HEK293T (cell line): ENCODE measurements around the gene LRRC72.

Source experiments
- BHLHE40 ChIP-seq: fragments of 450-650 bp; IDR thresholded peaks from 2 replicates; pipeline ENCODE4 v1.6.1; 2016; ENCODE audit warnings: mild to moderate bottlenecking, moderate library complexity, borderline replicate concordance
- CTBP1 ChIP-seq: fragments of 450-650 bp; IDR thresholded peaks from 2 replicates; pipeline ENCODE4 v1.6.1; 2016; ENCODE audit warnings: borderline replicate concordance
- ELF4 ChIP-seq: fragments of 450-650 bp; IDR thresholded peaks from 2 replicates; pipeline ENCODE4 v1.6.1; 2017; ENCODE audit warnings: antibody characterized with exemption
- FOXA1 ChIP-seq: fragments of 450-650 bp; IDR thresholded peaks from 2 replicates; pipeline ENCODE4 v1.6.1; 2016; ENCODE audit warnings: mild to moderate bottlenecking
- FOXK2 ChIP-seq: fragments of 450-650 bp; IDR thresholded peaks from 2 replicates; pipeline ENCODE4 v1.6.1; 2016; ENCODE audit warnings: mild to moderate bottlenecking
- FOXM1 ChIP-seq: fragments of 450-650 bp; IDR thresholded peaks from 2 replicates; pipeline ENCODE4 v1.6.1; 2017; ENCODE audit warnings: mild to moderate bottlenecking, borderline replicate concordance
- HDGF ChIP-seq: fragments of 450-650 bp; IDR thresholded peaks from 2 replicates; pipeline ENCODE4 v1.6.1; 2017; ENCODE audit warnings: antibody characterized with exemption, borderline replicate concordance
- L3MBTL2 ChIP-seq: fragments of 450-650 bp; conservative IDR thresholded peaks from 2 replicates; pipeline ENCODE4 v1.6.1; 2016; ENCODE audit warnings: mild to moderate bottlenecking
- LEF1 ChIP-seq: fragments of 450-650 bp; IDR thresholded peaks from 2 replicates; pipeline ENCODE4 v1.6.1; 2017; ENCODE audit warnings: mild to moderate bottlenecking, borderline replicate concordance
- NFRKB ChIP-seq: fragments of 450-650 bp; IDR thresholded peaks from 2 replicates; pipeline ENCODE4 v1.6.1; 2016; ENCODE audit warnings: mild to moderate bottlenecking, moderate library complexity
- SP1 ChIP-seq: fragments of 450-650 bp; IDR thresholded peaks from 2 replicates; pipeline ENCODE4 v1.6.1; 2017
- SUZ12 ChIP-seq: fragments of 450-650 bp; IDR thresholded peaks from 2 replicates; pipeline ENCODE4 v1.6.1; 2016; ENCODE audit warnings: mild to moderate bottlenecking
- TARDBP ChIP-seq: fragments of 450-650 bp; IDR thresholded peaks from 2 replicates; pipeline ENCODE4 v1.6.1; 2016
- ZNF384 ChIP-seq: fragments of 450-650 bp; IDR thresholded peaks from 2 replicates; pipeline ENCODE4 v1.6.1; 2016

GRCh38 chr7:16606704-16607103 is 80.1 kb downstream of the LRRC72 start:
- TF ChIP-seq FOXA1 (no peak), L3MBTL2 (no peak), BHLHE40 (no peak), ELF4 (no peak), FOXK2 (no peak), SP1 (no peak), FOXM1 (no peak), ZNF384 (no peak), HDGF (no peak), SUZ12 (no peak), CTBP1 (no peak), TARDBP (no peak), NFRKB (no peak), LEF1 (no peak)
